ENCODE results near the gene FLRT2.

Gene FLRT2

GRCh38 chr14:85565862-85566296 lies 35.9 kb downstream of the FLRT2 start:
- H3K27ac ChIP-seq, result no peak overlapping the region
- no peak for TF ChIP-seq ZFX (IDR thresholded peaks at IDR 0.05)
- no peak for TF ChIP-seq CTCF (conservative IDR thresholded peaks at IDR 0.05)

- no peak for TF ChIP-seq CTCF (conservative IDR thresholded peaks at IDR 0.05)
- no peak for TF ChIP-seq ZFX (IDR thresholded peaks at IDR 0.05)
- H3K27ac ChIP-seq, result no peak overlapping the region
These were observed 36.7 kb downstream of the FLRT2 start for GRCh38 chr14:85566603-85567002.

DNA sequence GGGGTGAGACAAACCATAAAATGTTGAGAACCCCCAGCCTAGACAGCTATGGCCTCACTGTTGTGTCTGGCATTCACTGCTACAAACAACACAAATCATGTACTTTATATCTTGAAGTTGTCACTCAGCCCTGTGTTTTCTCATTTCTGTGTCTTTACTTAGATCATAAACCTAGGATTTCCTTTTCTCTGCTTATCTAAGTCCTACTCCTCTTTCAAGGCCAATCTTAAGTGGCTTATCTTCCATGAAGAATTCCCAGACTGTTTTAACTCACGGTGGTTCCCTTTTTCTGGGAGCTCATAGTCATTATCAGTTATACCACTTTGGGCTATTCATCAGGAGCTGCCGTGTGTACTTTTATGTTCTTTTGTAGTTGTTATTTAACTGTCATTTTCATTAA lies 42.1 kb downstream of the FLRT2 start:
- no peak overlapping the region for H3K27ac ChIP-seq
- TF ChIP-seq CTCF (conservative IDR thresholded peaks at IDR 0.05) (no peak), ZFX (IDR thresholded peaks at IDR 0.05) (no peak)

DNA sequence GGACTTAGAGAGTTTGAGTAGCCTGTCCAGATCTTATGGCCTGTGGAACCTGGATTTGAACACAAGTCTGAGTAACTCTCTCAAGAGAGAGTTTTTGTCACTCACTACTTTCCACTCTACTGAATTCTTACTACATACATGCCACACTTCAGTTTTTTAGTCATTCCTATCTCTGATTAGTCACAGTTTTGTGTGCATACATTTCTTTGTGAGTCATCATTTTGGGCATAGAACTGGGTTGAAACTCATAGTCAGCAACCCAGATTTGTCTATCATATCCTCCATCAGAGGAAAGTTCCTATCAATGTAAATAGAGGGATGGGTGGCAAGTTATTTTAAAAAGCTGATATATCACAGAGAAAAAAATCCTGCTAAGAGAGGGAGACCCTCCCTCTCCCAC lies 42.9 kb downstream of the FLRT2 start:
- TF ChIP-seq CTCF (conservative IDR thresholded peaks at IDR 0.05) (no peak), ZFX (IDR thresholded peaks at IDR 0.05) (no peak)
- H3K27ac ChIP-seq, result no peak overlapping the region

- H3K27ac ChIP-seq, result no peak overlapping the region
- no peak for TF ChIP-seq CTCF (conservative IDR thresholded peaks at IDR 0.05)
- no peak for TF ChIP-seq ZFX (IDR thresholded peaks at IDR 0.05)
These were observed 43.5 kb downstream of the FLRT2 start for GRCh38 chr14:85573406-85573805.

GRCh38 chr14:85574853-85575616 lies 45.1 kb downstream of the FLRT2 start:
- H3K27ac ChIP-seq, result no peak overlapping the region
- TF ChIP-seq ZFX (IDR thresholded peaks at IDR 0.05) (no peak), CTCF (conservative IDR thresholded peaks at IDR 0.05) (no peak)

DNA sequence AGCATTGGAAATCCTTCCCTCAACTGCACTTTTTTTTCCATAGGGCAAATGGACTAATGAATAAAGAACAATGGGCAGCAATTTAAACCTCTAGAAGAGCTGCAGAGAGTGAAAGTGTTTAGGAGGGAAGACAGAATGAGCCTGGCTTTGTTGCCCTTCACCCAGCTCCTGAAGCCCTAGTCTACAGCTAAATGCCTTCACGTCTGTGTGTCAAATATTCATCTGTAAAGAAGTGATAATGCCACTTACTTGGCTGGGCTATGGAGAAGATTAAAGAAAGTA lies 45.6 kb downstream of the FLRT2 start:
- TF ChIP-seq ZFX (IDR thresholded peaks at IDR 0.05) (no peak), CTCF (conservative IDR thresholded peaks at IDR 0.05) (no peak)
- no peak overlapping the region for H3K27ac ChIP-seq

Measured in C4-2B (cell line).